Glomerular visceral epithelial cell (primary cell): ENCODE measurements around the gene IFI27L1.

Experiments
- DNase-seq: peaks from one replicate; pipeline ENCODE4 v3.0.0-alpha.2; 2016; ENCODE audit errors: extremely low spot score

The IFI27L1 gene

GRCh38 chr14:94079891-94080620, 1.1 kb upstream of the IFI27L1 start:
- DNase-seq, result no peak

GRCh38 chr14:94081386-94081820, 293 bp downstream of the IFI27L1 start:
- DNase-seq, result no peak

GRCh38 chr14:94087891-94088290, 6.8 kb downstream of the IFI27L1 start:
- DNase-seq, result no peak

GRCh38 chr14:94088516-94088915, 7.4 kb downstream of the IFI27L1 start:
- DNase-seq, result no peak

GRCh38 chr14:94089479-94089878, 8.4 kb downstream of the IFI27L1 start:
- no peak for DNase-seq

- no peak for DNase-seq
These were observed 12.3 kb downstream of the IFI27L1 start for GRCh38 chr14:94093418-94093817.

GRCh38 chr14:94097091-94097490, 16.0 kb downstream of the IFI27L1 start:
- DNase-seq, result peak; percentile 41

GRCh38 chr14:94098326-94098992, 17.3 kb downstream of the IFI27L1 start:
- DNase-seq, result no peak

- no peak for DNase-seq
These were observed 17.9 kb downstream of the IFI27L1 start for GRCh38 chr14:94099006-94099405.

GRCh38 chr14:94100847-94101246, 19.7 kb downstream of the IFI27L1 start:
- DNase-seq, result peak; percentile 61

- no peak for DNase-seq
These were observed 20.6 kb downstream of the IFI27L1 start for GRCh38 chr14:94101748-94102147.

GRCh38 chr14:94102768-94103482, 21.8 kb downstream of the IFI27L1 start:
- no peak for DNase-seq

- no peak for DNase-seq
These were observed 22.5 kb downstream of the IFI27L1 start for GRCh38 chr14:94103554-94104150.

- no peak for DNase-seq
These were observed 23.6 kb downstream of the IFI27L1 start for GRCh38 chr14:94104731-94105130.

- DNase-seq, result no peak
These were observed 28.8 kb downstream of the IFI27L1 start for GRCh38 chr14:94109915-94110250.

GRCh38 chr14:94110552-94111181, 29.6 kb downstream of the IFI27L1 start, which contains the start of gene IFI27:
IFI27 (plus strand) TSS chr14:94110736.
- peak; percentile 67 for DNase-seq

GRCh38 chr14:94111276-94112095, 30.4 kb downstream of the IFI27L1 start:
- DNase-seq, result no peak

- DNase-seq, result no peak
These were observed 31.5 kb downstream of the IFI27L1 start for GRCh38 chr14:94112513-94113063.

- no peak for DNase-seq
These were observed 32.0 kb downstream of the IFI27L1 start for GRCh38 chr14:94113073-94113472.

GRCh38 chr14:94113490-94113889, 32.4 kb downstream of the IFI27L1 start:
- peak; percentile 23 for DNase-seq
